Neutrophil (primary cell): ENCODE data around the gene CNTN6.

ENCODE experiments used
- H3K27ac ChIP-seq: fragments of 200-600 bp; sonication (generic); 2 replicates; pipeline ENCODE4 v1.5.1; 2016; ENCODE audit warnings: mild to moderate bottlenecking, moderate library complexity
- H3K27me3 ChIP-seq: fragments of 200-600 bp; sonication (generic); 2 replicates; pipeline ENCODE4 v1.6.0; 2016; ENCODE audit warnings: mild to moderate bottlenecking
- H3K36me3 ChIP-seq: fragments of 200-600 bp; sonication (generic); 2 replicates; pipeline ENCODE4 v1.5.1; 2017
- H3K4me1 ChIP-seq, 2 experiments: fragments of 200-600 bp in 1 of 2; sonication (generic) in 1 of 2; 1 replicate in 1 of 2; 2 replicates in 1 of 2; pipeline versions ENCODE4 v1.5.1 to v1.6.1; 2013 to 2016; ENCODE audit warnings: low read depth in 1 of 2, low read length in 1 of 2, mild to moderate bottlenecking in 1 of 2, moderate library complexity in 1 of 2; ENCODE audit not compliant: control insufficient read depth in 1 of 2, insufficient read depth in 1 of 2
- H3K4me3 ChIP-seq, 2 experiments: fragments of 200-600 bp in 1 of 2; sonication (generic) in 1 of 2; 1 replicate in 1 of 2; 2 replicates in 1 of 2; pipeline ENCODE4 v1.5.1; 2013 to 2016; ENCODE audit warnings: low read depth in 1 of 2, low read length in 1 of 2, mild to moderate bottlenecking in 1 of 2, moderate library complexity in 1 of 2
- H3K9me3 ChIP-seq: fragments of 200-600 bp; sonication (generic); 2 replicates; pipeline ENCODE4 v1.5.1; 2016
- CTCF ChIP-seq: fragments of 200-600 bp; sonication (generic); IDR thresholded peaks from 2 replicates; pipeline ENCODE4 v1.5.1; 2016; ENCODE audit warnings: antibody characterized with exemption

CNTN6 gene

GRCh38 chr3:1318296-1319005 is 225.6 kb downstream of the CNTN6 start:
- Histone ChIP-seq H3K4me3 (no peak overlapping the region), H3K27ac (no peak overlapping the region), H3K36me3 (no peaks in the 10 kb centered on the region), H3K27me3 (no peaks in the 10 kb centered on the region), H3K9me3 (no peaks in the 10 kb centered on the region), H3K4me1 (no peaks in the 10 kb centered on the region)
- TF ChIP-seq CTCF: no peak

GRCh38 chr3:1326546-1326945 is 233.7 kb downstream of the CNTN6 start:
- no peak for TF ChIP-seq CTCF
- H3K27ac ChIP-seq: no peak overlapping the region
- no peak overlapping the region for H3K4me3 ChIP-seq
- H3K4me1 ChIP-seq: no peaks in the 10 kb centered on the region
- H3K36me3 ChIP-seq: no peaks in the 10 kb centered on the region
- no peaks in the 10 kb centered on the region for H3K27me3 ChIP-seq
- H3K9me3 ChIP-seq: no peaks in the 10 kb centered on the region

- H3K9me3 ChIP-seq: no peaks in the 10 kb centered on the region
- no peaks in the 10 kb centered on the region for H3K4me1 ChIP-seq
- no peak overlapping the region for H3K4me3 ChIP-seq
- no peak overlapping the region for H3K27ac ChIP-seq
- TF ChIP-seq CTCF: no peak
- no peaks in the 10 kb centered on the region for H3K36me3 ChIP-seq
- no peaks in the 10 kb centered on the region for H3K27me3 ChIP-seq
These were observed 237.3 kb downstream of the CNTN6 start for GRCh38 chr3:1330107-1330506.

GRCh38 chr3:1346386-1346785 is 253.6 kb downstream of the CNTN6 start:
- TF ChIP-seq CTCF: no peak
- Histone ChIP-seq H3K4me1 (no peaks in the 10 kb centered on the region), H3K36me3 (no peaks in the 10 kb centered on the region), H3K4me3 (no peak overlapping the region), H3K9me3 (no peaks in the 10 kb centered on the region), H3K27ac (no peak overlapping the region), H3K27me3 (no peaks in the 10 kb centered on the region)

GRCh38 chr3:1348547-1348946 is 255.7 kb downstream of the CNTN6 start:
- Histone ChIP-seq H3K36me3 (no peaks in the 10 kb centered on the region), H3K4me1 (no peaks in the 10 kb centered on the region), H3K9me3 (no peaks in the 10 kb centered on the region), H3K4me3 (no peak overlapping the region), H3K27me3 (no peaks in the 10 kb centered on the region), H3K27ac (no peak overlapping the region)
- TF ChIP-seq CTCF: no peak
